DMS114 treated with DMSO at 0.1 percent for 48 hours (cell line): ENCODE data around the gene RASD2.

Source experiments
- DNase-seq: peaks from one replicate; lab custom pipeline; 2025; ENCODE audit not compliant: unreplicated experiment; lab: John Stamatoyannopoulos, UW

Gene RASD2

DNA sequence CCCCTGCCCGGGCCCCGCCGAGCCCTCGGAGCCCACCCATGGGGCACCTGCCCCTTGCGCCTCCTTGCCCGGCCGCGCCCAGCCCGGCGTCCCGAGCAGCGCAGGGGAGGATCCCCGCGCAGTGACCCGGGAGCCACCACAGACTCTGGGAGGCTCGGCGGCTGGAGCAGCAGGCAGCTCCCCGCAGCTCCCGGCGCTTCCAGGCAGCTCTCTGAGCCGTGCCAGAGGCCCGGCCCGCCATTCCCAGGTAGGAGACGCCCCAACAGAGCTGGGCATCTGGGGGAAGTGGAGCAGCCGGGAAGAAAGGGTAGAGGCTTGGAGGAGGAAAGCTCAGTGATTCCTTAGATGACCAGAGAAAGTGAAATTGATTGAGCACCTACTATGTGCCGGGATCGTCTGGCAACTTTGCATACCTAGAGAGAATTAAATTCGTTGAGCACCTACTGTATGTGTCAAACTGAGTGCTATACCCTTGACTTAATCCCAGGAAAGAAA, 670 bp downstream of the RASD2 start:
- no peak for DNase-seq

DNA sequence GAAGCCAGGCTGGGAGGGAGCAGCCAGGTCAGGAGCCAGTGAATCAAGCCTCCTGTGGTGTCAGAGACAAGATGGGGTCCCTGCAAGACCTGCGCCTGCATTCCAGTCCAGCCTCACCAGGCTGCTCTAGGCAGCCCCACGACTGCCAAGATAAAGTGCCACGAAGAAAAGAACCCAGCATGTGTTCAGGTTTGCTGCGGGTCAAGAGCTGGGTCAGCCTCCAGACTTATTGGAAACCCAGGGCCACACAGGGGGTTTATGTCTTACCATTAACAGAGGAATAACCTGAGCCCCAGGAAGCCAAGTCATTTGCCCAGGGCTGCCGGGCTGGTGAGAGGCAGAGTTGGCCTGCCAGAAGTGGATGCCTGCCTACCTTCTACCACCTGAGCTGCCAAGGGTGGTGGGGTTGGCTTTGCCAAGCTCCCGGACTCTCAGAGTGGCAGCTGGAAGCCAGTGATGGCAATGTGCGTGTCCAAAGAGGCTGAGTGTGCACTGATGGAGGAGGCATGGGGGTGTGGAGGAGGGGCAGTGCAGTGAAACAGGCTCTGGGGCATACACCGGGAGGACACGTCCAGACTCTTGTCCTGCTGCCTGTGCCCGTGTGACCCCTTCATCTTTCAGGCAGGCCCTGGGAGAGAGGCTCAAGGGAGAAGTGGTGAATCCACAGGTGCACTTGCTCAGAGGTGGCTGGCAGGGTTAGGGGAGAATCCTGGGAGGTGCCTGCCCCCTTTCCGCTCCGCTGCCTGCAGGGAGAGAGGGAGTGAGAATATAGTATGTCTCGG, 1.7 kb downstream of the RASD2 start:
- no peak for DNase-seq

DNA sequence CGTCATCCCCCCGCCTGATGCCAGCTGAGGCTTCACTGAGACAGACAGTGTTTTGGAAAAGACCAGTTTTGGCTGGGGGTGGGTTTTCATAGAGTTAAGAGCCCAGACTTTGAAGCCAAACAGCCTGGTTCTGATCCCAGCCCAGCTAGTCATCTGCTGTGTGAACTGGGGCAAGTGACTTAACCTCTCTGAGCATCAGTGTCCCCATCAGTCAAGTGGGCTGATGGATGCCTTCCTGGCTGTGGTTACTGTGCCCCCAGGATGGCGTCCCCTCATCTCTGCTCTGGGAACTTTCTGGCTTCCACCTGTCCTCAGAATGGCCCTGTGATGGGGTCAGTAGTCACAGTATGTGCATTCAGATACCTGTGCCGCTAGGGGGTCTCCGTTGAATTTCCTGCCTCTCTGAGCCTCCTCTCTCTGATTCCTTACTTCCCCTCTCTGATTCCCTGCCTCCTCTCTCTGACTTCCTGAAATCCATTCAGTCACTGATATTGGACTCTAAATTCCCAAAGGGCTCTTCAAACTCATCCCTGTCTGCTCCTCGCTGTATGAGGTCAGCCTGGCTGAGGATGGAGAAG, 2.4 kb downstream of the RASD2 start:
- no peak for DNase-seq

DNA sequence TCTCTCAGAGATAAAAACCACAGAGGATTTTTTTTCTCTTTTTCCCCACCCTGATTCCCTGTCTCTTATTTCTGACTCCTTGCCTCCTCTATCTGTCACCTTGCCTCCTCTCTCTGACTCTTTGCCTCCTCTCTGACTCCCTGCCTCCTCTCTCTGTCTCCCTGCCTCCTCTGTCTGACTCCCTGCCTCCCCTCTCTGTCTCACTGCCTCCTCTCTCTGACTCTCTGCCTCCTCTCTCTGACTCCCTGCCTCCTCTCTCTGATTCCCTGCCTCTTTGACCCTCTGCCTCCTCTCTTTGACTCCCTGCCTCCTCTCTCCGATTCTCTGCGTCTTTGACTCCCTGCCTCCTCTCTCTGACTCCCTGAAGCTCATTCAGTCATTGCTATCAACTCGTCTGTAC, 3.1 kb downstream of the RASD2 start:
- no peak for DNase-seq

DNA sequence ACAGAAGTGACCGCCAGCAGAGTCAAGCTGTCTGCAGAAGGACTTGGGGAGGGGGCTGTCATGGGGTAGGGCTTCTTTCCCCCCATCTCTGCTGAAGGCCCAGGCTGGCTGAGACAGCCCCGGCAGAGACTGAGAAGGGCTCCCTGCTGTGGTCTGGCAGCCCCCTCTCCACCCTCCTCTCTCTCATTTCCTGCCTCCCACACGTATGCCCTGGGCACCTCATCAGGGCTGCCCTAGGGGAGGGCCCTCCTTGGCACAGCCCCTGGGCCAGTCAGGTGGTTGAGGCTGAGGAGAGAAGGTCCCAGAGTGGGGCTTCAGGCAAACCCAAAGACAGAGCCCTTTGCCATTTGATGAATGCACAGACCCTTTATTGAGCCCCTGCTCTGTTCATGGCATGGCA, 3.6 kb downstream of the RASD2 start:
- DNase-seq = no peak

DNA sequence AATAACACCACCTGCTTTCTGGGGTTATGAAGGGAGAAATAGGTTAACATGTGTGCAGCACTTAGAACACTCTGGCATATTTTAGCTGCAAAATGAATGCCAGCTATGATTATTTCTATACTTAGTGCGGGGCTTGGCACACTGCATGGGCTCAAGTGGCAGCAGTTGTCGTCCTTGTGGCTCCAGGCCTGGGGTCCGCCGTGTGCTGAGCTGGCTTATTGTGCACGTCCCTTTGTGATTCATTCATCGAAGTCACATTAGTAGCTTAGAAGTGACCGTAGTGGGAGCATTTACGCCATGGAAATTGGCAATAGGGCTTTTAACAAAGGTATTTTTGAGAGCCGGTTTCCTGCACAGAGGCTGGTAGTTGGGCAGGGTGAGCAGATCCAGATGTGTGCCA, 4.2 kb downstream of the RASD2 start:
- DNase-seq = no peak

DNA sequence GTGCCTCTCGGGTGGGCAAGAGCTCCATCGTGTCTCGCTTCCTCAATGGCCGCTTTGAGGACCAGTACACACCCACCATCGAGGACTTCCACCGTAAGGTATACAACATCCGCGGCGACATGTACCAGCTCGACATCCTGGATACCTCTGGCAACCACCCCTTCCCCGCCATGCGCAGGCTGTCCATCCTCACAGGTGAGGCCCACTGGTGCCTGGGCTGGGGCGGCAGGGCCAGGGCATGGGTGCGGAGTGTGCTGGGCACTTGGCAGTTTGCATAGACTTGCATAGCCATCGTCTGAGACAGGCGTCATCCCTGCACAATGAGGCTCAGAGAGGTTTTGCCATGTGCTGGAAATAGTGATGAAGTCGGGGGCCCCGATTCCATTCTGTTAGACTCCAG, 6.3 kb downstream of the RASD2 start:
- DNase-seq = no peak

DNA sequence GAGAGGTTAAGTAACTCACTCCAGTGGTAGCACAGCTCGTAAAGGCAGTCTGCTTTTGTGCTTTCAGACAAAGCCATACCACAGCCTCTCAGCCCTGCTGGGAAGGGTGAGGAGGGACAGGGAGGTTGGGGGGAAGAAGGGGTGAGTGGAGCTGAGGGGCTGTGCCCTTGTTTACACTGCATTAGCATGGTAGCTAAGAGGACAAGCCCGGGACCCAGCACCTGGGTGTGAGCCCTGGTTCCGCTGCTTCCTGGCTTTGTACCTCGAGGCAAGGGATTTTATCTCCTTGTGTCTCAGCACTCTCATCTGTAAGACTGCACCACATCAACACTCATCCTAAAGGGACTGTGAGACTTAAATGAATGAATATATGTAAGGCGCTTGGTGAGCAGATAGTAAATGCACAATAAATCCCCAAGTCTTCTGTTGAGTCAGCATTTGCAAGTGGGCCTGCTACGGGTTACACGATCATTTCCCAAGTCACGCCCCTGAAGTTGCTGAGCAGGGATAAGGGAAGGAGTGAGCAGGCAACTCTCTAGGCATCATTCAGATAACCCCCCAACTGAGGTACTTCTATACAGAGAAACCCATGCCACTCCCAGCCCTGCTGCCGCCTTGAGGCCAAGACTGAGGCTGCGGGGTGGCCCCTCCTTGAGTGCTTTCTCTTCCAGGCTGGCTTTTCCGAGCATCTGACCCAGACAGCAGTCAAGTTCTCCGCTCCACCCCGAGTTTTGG, 7.5 kb downstream of the RASD2 start:
- DNase-seq = no peak

DNA sequence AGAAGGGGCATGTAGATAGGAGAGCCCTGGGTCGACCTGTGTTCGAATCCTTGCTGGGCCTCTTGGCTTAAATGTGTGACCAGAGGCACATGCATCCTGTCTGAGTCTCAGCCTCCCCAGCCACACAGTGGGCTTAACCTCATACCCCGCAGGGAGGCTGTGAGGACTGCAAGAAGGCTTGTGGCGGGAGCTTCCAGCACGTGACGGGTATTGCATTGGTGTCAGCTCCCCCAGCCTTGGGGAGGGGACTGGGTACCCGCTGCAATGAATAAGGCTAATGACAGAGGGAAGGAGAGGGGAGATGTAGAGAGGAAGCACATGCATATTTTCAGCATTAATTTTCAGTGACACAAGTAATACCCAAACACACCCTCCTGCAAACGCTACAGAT, 8.1 kb downstream of the RASD2 start:
- no peak for DNase-seq

DNA sequence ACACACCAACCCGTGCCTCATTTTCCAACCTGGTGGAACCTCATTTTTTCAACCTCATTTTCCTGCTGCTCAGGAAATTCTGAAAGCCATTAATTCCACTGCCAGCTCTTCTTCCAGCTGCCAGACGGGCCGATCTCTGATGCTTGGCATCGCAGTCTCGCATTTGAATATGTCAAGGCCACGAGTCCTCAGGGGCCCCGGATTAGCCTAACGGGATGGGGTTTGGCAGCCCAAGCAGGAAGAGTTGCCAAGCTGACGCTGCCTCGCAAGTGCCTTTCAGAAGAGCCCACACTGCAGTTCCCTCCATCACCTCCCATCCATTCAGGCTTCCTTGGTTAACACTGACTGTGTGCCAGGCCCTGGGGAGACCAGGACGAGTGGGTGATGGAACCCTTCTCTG, 8.7 kb downstream of the RASD2 start:
- no peak for DNase-seq

DNA sequence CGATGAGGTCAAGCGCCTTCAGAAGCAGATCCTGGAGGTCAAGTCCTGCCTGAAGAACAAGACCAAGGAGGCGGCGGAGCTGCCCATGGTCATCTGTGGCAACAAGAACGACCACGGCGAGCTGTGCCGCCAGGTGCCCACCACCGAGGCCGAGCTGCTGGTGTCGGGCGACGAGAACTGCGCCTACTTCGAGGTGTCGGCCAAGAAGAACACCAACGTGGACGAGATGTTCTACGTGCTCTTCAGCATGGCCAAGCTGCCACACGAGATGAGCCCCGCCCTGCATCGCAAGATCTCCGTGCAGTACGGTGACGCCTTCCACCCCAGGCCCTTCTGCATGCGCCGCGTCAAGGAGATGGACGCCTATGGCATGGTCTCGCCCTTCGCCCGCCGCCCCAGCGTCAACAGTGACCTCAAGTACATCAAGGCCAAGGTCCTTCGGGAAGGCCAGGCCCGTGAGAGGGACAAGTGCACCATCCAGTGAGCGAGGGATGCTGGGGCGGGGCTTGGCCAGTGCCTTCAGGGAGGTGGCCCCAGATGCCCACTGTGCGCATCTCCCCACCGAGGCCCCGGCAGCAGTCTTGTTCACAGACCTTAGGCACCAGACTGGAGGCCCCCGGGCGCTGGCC, 11.0 kb downstream of the RASD2 start:
- DNase-seq = no peak

DNA sequence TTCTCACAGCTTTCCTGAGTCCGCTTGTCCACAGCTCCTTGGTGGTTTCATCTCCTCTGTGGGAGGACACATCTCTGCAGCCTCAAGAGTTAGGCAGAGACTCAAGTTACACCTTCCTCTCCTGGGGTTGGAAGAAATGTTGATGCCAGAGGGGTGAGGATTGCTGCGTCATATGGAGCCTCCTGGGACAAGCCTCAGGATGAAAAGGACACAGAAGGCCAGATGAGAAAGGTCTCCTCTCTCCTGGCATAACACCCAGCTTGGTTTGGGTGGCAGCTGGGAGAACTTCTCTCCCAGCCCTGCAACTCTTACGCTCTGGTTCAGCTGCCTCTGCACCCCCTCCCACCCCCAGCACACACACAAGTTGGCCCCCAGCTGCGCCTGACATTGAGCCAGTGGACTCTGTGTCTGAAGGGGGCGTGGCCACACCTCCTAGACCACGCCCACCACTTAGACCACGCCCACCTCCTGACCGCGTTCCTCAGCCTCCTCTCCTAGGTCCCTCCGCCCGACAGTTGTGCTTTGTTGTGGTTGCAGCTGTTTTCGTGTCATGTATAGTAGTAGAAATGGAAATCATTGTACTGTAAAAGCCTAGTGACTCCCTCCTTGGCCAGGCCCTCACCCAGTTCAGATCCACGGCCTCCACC, 11.7 kb downstream of the RASD2 start:
- no peak for DNase-seq

DNA sequence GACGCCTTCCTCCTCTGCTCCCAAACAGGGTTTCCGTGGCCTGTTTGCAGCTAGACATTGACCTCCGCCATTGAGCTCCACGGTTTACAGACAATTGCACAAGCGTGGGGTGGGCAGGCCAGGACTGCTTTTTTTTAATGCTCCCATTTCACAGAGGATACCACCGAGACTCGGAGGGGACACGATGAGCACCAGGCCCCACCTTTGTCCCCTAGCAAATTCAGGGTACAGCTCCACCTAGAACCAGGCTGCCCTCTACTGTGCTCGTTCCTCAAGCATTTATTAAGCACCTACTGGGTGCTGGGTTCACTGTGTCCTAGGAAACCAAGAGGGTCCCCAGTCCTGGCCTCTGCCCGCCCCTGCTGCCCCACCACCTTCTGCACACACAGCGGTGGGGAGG, 12.2 kb downstream of the RASD2 start:
- no peak for DNase-seq

DNA sequence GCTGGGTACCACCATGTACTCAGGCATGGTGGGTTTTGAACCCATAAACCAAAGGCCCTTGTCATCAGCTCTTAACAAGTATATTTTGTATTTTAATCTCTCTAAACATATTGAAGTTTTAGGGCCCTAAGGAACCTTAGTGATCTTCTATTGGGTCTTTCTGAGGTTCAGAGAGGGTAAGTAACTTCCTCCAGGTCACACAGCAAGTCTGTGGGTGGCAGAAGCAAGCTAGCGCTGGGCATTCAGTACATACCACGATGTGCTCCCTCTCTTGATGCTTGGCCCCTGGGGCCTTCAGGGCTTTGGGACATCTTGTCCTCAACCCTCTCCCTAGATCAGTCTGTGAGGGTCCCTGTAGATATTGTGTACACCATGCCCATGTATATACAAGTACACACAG, 12.7 kb downstream of the RASD2 start:
- no peak for DNase-seq

DNA sequence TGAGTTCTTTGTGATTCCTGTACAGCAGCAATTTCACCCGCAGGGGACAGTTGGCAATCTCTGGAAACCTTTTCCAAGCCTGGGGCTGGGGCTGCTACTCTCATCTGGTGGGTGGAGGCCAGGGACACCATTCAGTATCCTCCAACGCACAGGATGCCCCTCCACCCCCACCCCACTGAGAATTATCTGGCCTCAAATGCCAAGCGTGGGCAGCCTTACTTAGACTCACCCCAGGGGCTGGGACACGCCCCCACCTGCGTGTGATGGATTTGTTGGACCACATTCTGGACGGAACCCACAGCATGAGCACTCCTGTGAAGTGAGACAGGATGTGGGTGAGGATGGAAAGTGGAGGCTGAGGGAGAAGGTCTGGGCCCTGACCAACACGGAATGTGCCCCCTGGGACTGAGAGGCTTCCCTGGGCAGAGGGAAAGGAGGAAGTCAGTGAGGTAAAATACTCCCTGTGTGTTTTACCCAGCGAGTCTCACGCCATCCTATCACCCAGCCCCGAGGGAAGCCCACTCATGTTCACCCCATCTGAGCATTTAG, 13.7 kb downstream of the RASD2 start:
- DNase-seq = no peak

DNA sequence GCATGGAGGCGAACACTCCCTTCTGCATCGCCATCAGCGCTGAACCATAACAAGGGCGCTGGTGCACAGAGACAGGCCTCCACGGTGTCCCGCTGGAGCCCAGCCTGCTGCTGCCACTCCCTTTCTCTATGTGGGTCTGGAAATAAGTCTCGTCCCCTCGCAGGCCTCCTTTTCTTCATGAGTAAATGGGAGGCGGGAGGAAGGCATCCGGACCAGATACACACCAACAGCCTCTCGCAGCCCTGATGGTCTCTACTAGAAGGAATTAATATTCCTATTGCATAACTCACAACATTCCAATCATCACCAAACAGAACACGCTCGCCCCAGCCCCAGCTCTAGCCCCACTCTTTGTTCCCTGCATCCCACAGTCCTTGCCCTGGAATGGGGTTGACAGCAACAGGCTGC, 14.9 kb downstream of the RASD2 start:
- DNase-seq = no peak

DNA sequence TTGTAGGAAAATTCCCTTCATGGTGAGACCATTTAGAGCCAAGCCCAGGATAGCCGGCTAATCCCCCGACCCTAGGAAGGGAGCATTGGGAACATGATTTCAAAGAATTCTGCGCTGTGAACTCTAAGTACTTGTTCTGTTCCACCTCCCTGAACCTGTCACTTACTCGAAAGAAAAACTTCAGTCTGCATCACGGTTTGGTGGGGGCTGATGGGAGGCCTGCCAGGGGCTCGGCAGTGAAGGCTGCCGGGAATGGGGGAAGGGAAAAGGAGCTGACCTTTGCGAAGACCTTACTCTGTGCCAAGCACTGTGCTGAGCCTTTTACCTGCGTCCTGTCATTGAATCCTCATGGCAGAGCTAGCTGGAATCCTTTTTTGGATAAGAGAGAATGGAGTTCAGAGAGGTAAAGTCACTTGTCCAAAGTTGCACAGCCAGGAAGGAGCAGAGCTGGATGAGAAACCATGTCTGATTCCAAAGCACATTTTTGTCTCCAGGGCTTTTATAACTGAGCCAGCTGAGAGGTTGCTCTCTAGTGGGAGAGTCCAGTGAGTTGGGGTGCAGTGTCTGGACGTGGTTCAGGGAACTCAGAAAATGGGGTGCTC, 15.4 kb downstream of the RASD2 start:
- DNase-seq = no peak

DNA sequence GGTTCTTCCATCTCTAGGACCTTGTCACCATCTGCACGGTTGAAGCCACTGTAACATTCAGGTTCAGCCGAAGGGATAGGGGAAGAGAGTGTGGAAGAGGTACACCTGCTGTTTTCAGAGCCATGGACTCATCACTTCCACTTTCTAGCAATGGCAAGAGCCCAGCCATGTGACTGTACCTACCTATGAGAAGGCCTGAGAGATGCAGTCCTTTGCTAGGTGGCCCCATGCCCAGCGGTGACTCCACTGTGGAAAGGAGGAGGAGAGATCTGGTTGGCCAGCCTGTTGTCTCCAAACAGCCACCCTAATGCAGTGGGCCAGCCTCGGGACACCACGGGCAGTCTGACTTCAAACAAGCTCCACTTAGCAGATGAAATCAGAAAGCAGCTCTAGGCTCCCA, 16.0 kb downstream of the RASD2 start:
- DNase-seq = no peak

DNA sequence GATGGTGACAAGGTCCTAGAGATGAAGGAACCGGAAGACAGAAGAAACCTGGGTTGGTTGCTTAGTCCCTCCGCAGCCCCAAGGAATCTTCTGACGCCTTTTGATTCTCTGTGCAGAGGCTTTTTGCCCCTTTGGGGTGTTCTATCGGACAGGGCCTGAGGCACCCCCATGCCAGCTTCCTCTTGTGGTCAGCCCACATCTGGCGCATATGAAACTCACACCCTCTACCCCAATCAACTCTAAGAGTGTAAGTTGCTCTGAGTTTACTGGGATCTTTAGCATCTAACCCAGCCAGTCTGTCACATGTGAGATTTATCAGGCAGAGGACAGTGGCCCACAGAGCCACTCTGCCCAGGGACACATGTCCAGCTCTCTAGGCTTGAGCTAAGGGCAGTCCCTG, 17.4 kb downstream of the RASD2 start:
- no peak for DNase-seq

DNA sequence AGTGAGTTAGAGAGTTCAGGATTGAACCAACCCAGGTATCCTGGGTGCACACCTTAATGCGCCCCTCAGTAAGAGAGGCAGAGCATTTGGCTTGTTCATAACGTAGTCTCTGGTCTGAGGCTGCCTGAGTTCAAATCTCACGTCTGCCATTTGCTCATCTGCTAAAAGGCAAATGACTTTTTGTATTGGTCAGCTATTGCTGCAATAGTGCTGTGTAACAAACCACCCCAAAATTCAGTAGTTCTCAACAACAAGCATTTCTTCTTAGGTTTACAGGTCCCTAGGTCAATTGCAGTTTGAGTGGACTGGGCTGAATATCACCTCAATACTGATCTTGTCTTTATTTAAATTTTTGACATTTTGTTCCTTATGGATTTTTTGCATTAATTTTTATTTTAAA, 18.1 kb downstream of the RASD2 start:
- no peak for DNase-seq
